ENCODE measurements around the gene APEX1.
"Not testable (repeated sequence)": the region's sequence is repeated elsewhere in the genome, so short reads cannot be mapped to it uniquely, and the experiment has no call there.

The APEX1 gene

DNA sequence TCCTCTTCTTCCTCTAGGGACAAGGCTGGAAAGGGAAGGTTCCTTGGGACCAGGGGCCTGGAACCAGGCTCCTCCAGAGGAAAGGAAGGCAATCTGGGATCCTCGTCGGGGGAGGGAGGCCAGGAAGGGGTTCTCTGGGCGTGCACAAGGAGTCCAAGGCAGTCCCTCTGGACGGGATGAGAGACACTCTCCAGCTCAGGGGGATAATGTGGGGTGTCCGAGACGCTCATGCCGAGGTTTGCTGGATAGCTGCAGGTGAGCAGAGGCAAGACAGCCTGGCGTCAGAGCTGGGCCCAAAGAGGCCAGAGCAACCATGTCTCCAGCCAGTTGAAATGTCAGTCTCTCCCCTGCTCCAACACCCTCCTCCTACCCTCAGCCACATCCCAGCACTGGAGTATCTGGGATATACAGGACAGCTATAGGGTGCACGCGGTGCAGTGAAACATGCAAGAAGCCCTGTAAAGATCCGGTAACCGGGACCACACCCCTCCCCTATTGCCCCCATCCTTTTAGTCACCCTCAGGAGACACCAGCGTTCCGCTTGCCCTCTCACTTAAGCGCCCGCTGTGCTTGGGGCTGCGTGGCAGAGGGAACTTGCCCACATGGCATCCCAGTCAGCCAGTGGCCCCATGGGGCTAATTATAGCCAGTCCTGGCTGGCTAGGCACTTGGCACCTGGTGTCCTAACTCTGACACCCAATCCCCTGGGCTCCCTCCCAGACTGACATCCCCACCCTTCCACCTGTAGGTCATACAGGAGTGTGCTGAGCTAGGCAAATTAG is 19.3 kb upstream of the APEX1 start, which contains the start of gene KLHL33:
Gene KLHL33, minus strand, starts transcription at position 585 of the 781 bp plus-strand sequence. Its CDS starts 355 bp downstream, at position 230.
- DNase-seq (ENCODE audit: low read depth) = no peak

GRCh38 chr14:20436363-20436755 is 18.7 kb upstream of the APEX1 start:
- no peak for DNase-seq (ENCODE audit: low read depth)

DNA sequence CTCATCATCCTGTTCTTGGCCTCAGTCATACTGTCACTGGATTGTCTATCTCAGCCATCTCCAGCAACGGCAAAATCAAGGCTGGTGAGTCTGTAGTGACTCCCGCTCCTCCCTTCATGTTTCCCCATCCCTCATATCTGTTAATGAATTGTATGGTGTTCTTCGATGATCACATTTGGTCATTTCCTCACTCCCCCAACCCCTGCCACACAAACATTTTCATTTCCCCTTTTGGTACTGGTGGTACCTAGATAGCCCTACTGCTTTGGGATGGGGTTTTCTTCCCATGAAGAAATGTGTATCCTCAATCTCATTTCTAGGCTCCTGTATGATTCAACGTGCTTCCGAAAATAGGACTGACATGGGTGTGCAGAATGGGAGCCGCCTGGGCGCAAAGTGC is 16.4 kb upstream of the APEX1 start:
- no peak for DNase-seq (ENCODE audit: low read depth)

GRCh38 chr14:20440465-20440864 is 14.6 kb upstream of the APEX1 start:
- no peak for DNase-seq (ENCODE audit: low read depth)

GRCh38 chr14:20440882-20441281 is 14.1 kb upstream of the APEX1 start:
- DNase-seq (ENCODE audit: low read depth) = no peak

GRCh38 chr14:20441461-20441860 is 13.6 kb upstream of the APEX1 start:
- DNase-seq (ENCODE audit: low read depth) = no peak

DNA sequence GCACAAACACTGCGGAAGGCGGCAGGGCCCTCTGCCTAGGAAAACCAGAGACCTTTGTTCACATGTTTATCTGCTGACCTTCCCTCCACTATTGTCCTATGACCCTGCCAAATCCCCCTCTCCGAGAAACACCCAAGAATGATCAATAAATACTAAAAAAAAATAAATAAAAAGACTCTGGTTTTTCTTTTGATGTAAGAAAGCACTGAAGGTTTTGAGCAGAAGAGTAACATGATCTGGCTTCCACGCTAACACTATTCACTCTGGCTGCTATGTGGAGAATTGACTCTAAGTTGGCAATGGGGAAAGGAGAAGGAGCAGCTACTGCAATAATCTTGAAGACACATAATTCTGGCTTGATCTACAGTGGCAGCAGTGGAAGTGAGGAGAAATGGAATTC is 11.4 kb upstream of the APEX1 start:
- not testable (repeated sequence) for DNase-seq (ENCODE audit: low read depth)

GRCh38 chr14:20446889-20447288 is 8.1 kb upstream of the APEX1 start:
- no peak for DNase-seq (ENCODE audit: low read depth)

GRCh38 chr14:20452831-20453230 is 2.2 kb upstream of the APEX1 start:
- DNase-seq (ENCODE audit: low read depth) = not testable (repeated sequence)

DNA sequence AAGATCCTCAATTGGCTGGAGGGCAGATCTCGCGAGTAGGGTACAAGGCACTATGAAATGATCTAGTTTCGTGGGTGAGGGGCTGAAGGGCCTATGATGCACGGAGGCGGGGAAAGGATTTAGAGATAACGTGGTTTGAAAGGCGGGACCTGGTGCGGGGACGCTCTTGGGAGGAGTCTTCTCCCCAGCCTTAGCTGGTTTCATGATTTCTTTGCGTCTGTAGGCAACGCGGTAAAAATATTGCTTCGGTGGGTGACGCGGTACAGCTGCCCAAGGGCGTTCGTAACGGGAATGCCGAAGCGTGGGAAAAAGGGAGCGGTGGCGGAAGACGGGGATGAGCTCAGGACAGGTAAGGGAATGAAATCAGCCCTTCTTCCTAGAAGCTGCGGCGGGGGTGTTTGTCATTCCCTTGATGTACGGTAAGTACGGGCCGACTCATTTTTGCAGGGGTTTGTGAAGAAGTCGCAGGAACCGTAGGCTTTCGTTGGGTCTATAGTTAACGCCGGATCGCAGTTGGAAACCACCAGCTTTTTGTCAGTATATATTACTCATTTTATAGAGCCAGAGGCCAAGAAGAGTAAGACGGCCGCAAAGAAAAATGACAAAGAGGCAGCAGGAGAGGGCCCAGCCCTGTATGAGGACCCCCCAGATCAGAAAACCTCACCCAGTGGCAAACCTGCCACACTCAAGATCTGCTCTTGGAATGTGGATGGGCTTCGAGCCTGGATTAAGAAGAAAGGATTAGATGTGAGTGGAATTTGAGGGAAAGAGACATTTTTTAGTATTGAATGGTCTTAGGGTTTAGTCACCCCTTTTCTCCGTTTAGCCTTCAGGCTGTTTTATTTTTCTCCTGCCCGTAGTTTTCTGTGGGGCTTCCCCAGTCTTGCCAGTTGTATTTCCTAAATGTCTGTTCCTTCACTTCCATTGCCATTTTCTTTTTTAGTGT is 602 bp downstream of the APEX1 start:
- peak; percentile 56 for DNase-seq (ENCODE audit: low read depth)

DNA sequence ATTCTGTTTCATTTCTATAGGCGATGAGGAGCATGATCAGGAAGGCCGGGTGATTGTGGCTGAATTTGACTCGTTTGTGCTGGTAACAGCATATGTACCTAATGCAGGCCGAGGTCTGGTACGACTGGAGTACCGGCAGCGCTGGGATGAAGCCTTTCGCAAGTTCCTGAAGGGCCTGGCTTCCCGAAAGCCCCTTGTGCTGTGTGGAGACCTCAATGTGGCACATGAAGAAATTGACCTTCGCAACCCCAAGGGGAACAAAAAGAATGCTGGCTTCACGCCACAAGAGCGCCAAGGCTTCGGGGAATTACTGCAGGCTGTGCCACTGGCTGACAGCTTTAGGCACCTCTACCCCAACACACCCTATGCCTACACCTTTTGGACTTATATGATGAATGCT is 1.9 kb downstream of the APEX1 start:
- DNase-seq (ENCODE audit: low read depth) = no peak

GRCh38 chr14:20458031-20458789 is 3.2 kb downstream of the APEX1 start:
- DNase-seq (ENCODE audit: low read depth) = no peak

GRCh38 chr14:20460458-20461224 is 5.6 kb downstream of the APEX1 start:
- peak; percentile 37 for DNase-seq (ENCODE audit: low read depth)

GRCh38 chr14:20461225-20462141 is 6.5 kb downstream of the APEX1 start, which contains the start of gene PIP4P1:
TSS of gene PIP4P1 (minus strand) at chr14:20461434. CDS start at chr14:20461325, 109 bp downstream.
- peak; percentile 97 for DNase-seq (ENCODE audit: low read depth)

DNA sequence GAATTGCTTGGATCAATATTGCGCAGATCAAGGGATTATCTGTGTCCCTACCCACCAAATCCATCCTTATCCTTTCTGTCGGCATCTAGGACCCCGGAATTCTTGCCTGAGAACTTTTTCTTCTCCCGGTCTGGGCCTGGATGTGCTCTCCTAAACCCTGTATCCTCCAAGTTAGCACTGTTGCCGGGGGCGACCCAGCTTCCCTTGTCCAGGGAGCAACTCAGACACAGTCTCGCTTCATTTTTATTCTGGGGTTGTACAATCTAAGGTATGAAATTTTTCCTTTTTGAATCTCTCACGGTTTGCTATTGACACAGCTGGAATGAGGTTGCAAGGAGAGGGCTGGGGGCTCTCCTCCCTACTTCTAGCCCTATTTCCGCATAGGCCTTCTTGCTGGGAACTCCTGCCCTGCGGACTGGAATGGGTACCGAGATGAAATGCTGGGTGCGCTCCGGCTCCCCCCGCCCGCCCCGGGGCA is 13.8 kb downstream of the APEX1 start:
- no peak for DNase-seq (ENCODE audit: low read depth)

DNA sequence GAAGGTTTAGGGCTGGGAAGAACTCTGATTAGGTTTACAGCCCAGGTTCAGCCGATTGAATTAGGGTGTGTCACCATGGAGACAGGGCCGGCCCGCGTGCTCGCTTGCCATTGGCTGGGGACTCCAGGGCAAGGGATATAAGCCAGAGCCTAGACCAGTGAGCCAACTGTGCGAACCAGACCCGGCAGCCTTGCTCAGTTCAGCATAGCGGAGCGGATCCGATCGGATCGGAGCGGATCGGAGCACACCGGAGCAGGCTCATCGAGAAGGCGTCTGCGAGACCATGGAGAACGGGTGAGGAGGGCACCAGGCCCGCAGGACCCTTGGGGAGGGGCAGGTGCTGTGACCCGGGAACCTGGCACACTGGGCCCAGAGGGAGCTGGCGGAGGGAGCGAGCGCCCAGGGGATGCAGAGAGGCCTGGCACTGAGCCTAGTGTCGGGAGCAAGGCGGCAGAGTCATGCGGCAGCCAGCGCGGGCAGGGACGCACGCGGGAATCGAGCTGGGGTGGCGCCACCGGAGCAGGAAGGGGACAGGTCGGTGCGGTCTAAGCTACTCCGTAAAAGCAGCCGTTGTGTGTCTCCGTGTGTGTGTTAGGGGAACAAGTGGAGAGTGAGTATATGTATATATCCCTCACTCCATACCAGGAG is 14.3 kb downstream of the APEX1 start, which contains the start of gene PNP:
Gene PNP, plus strand, starts transcription at position 165 of the 648 bp plus-strand sequence. Its CDS starts 119 bp downstream, at position 284.
- peak; percentile 82 for DNase-seq (ENCODE audit: low read depth)

DNA sequence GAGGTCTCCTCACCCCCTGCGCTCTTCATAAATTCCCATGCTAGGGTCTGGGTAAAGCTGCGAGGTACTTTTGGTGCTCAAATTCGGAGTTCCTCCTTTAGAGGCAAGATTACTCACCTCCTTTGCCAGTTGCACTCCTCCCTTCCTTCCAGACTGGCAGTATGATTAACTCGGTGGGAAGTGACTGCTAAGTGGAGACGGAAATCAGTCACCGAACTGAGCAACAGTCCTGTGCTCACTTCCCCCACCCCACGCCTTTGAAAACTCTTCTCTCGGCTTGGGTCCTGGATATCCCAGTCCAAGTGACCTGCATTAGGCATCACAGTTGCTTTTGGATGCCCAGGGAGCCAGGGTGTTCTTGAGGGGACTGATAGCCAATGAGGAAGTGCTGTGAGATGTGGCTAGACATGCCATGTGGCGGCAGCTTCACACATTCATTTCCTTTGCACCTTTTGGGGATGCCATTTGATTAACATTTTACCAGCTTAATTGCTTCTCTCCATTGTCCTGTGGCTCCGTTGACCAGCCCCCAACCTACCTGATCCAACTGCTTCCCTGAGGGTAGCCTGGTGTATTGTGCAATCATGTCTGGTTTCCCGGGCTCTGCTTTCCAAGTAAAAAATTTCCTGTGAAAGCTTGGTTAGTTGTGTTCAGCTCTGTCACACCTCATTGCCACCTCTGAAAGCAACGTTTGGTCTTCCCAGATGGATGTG is 15.0 kb downstream of the APEX1 start:
- peak; percentile 38 for DNase-seq (ENCODE audit: low read depth)

DNA sequence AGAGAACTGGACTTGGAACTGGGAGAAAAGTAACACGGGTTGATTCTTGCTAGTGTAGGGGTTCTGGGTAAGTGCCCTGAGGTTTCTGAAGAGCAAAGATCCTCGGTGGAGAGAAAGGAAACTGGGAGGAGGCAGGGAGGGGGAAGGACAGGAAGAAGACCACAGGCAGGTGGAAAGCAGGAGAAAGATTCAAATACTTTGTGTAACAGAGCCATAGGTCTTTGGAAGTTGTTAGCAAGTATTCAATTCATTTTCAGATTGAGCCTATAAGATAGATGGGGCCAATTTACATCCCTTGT is 15.5 kb downstream of the APEX1 start:
- no peak for DNase-seq (ENCODE audit: low read depth)
